Upper lobe of right lung (tissue), 1 donor: Measurements from ENCODE around the gene MROH8. TPM values are rescaled to one million over a fixed set of nuclear protein-coding genes. Genes with fewer than 3 reads are reported as not detected.

ENCODE experiments used
- ATAC-seq: fragments of 200-7000 bp; cut with Tn5 transposase; one replicate; pipeline ENCODE4 v1.9.1; 2020; ENCODE audit warnings: mild to moderate bottlenecking, moderate library complexity
- DNase-seq: peaks from one replicate; pipeline ENCODE4 v3.0.0-alpha.2; 2020
- H3K27ac ChIP-seq: fragments of 200-600 bp; one replicate; pipeline ENCODE4 v1.8.0; 2022
- H3K27me3 ChIP-seq: fragments of 200-600 bp; one replicate; pipeline ENCODE4 v1.8.0; 2022; ENCODE audit warnings: mild to moderate bottlenecking
- H3K36me3 ChIP-seq: fragments of 200-600 bp; one replicate; pipeline ENCODE4 v1.8.0; 2022
- H3K4me1 ChIP-seq: fragments of 200-600 bp; one replicate; pipeline ENCODE4 v1.8.0; 2022
- H3K4me3 ChIP-seq: fragments of 200-600 bp; one replicate; pipeline ENCODE4 v1.8.0; 2022; ENCODE audit warnings: mild to moderate bottlenecking
- H3K9me3 ChIP-seq: fragments of 200-600 bp; one replicate; pipeline ENCODE4 v1.8.0; 2022
- CTCF ChIP-seq: fragments of 200-600 bp; IDR thresholded peaks from one replicate; pipeline ENCODE4 v1.8.0; 2022; ENCODE audit warnings: antibody characterized with exemption
- intact Hi-C: fragments of 100-400 bp; cut with DNase I; formaldehyde crosslinking; loops from one replicate; pipeline ENCODE4 v1.11.0; 2022
- total RNA-seq: library from RNA; stranded (reverse); fragmentation: NEBNext Ultra II Directional; extraction: Animal tissue kit (Norgen Biotek cat#: 25700); gene quantifications from one replicate; pipeline ENCODE4 v1.2.1, GENCODE V29; 2021
- donor health status: DM: no; HTN: yes; CAD: no; lungs with severe emphysema.

MROH8 gene
- total RNA-seq, 1 donor from 2014 or later, result 1.5 TPM

GRCh38 chr20:37123441-37123840, 55.9 kb downstream of the MROH8 start:
- no peaks in the 10 kb centered on the region for H3K9me3 ChIP-seq
- TF ChIP-seq CTCF, result no peak
- no peaks in the 10 kb centered on the region for H3K4me1 ChIP-seq
- no peaks in the 10 kb centered on the region for H3K27me3 ChIP-seq
- no peaks in the 10 kb centered on the region for H3K36me3 ChIP-seq
- no peak overlapping the region for H3K4me3 ChIP-seq
- no peak for DNase-seq
- no peak overlapping the region for H3K27ac ChIP-seq
- ATAC-seq, result peak; percentile 96
- intact Hi-C loops, result no loop called here

- H3K4me1 ChIP-seq, result no peaks in the 10 kb centered on the region
- no peak for TF ChIP-seq CTCF
- intact Hi-C loops, result no loop called here
- no peak overlapping the region for H3K4me3 ChIP-seq
- DNase-seq (no peak), ATAC-seq (no peak)
- no peaks in the 10 kb centered on the region for H3K27me3 ChIP-seq
- H3K9me3 ChIP-seq, result no peaks in the 10 kb centered on the region
- H3K36me3 ChIP-seq, result no peaks in the 10 kb centered on the region
- H3K27ac ChIP-seq, result no peak overlapping the region
Observed at GRCh38 chr20:37120497-37120896, 58.9 kb downstream of the MROH8 start.

- no peak for TF ChIP-seq CTCF
- intact Hi-C loops, result no loop called here
- Histone ChIP-seq H3K4me1 (no peaks in the 10 kb centered on the region), H3K36me3 (no peaks in the 10 kb centered on the region), H3K4me3 (no peak overlapping the region), H3K27ac (no peak overlapping the region), H3K27me3 (no peaks in the 10 kb centered on the region), H3K9me3 (no peaks in the 10 kb centered on the region)
- ATAC-seq (no peak), DNase-seq (no peak)
Observed at GRCh38 chr20:37119356-37120036, 59.9 kb downstream of the MROH8 start.

- no peak for DNase-seq
- Histone ChIP-seq H3K4me1 (no peaks in the 10 kb centered on the region), H3K9me3 (no peaks in the 10 kb centered on the region), H3K27me3 (no peaks in the 10 kb centered on the region), H3K36me3 (no peaks in the 10 kb centered on the region), H3K4me3 (no peak overlapping the region), H3K27ac (no peak overlapping the region)
- no peak for TF ChIP-seq CTCF
- ATAC-seq, result no peak
- intact Hi-C loops, result no loop called here
Observed at GRCh38 chr20:37114012-37114411, 65.3 kb downstream of the MROH8 start.

GRCh38 chr20:37111926-37112455, 67.4 kb downstream of the MROH8 start:
- intact Hi-C loops, result no loop called here
- Histone ChIP-seq H3K27ac (no peak overlapping the region), H3K4me1 (no peaks in the 10 kb centered on the region), H3K9me3 (no peaks in the 10 kb centered on the region), H3K4me3 (no peak overlapping the region), H3K27me3 (no peaks in the 10 kb centered on the region), H3K36me3 (no peaks in the 10 kb centered on the region)
- TF ChIP-seq CTCF, result no peak
- ATAC-seq (no peak), DNase-seq (no peak)
